ENCODE measurements around the gene TNFAIP8L3. TPM values are rescaled to one million over a fixed set of nuclear protein-coding genes. Genes with fewer than 3 reads are reported as not detected.
"Not testable (repeated sequence)": the region's sequence is repeated elsewhere in the genome, so short reads cannot be mapped to it uniquely, and the experiment has no call there.

The TNFAIP8L3 gene
- total RNA-seq (10 to 100 TPM; 19.1 to 35.8 (median 24.6) TPM), polyA plus RNA-seq (10 to 100 TPM in 1 of 3 donors, 1 to 10 TPM in 2; 6.5 to 19.4 (median 9.3) TPM)
- long read RNA-seq, donor 1, transcript TNFAIP8L3-202 (2 exons, 2,002 nt), result major isoform, 7 of 7 reads
- long read RNA-seq, donor 1, partial matches to known transcripts, result 0 of 7 reads
- long read RNA-seq, donor 1, other reads (novel, unspliced or antisense), result 0 of 7 reads
- long read RNA-seq, donor 2, transcript TNFAIP8L3-202 (2 exons, 2,002 nt), result major isoform, 6 of 6 reads
- long read RNA-seq, donor 2, partial matches to known transcripts, result 0 of 6 reads
- long read RNA-seq, donor 2, other reads (novel, unspliced or antisense), result 0 of 6 reads

DNA sequence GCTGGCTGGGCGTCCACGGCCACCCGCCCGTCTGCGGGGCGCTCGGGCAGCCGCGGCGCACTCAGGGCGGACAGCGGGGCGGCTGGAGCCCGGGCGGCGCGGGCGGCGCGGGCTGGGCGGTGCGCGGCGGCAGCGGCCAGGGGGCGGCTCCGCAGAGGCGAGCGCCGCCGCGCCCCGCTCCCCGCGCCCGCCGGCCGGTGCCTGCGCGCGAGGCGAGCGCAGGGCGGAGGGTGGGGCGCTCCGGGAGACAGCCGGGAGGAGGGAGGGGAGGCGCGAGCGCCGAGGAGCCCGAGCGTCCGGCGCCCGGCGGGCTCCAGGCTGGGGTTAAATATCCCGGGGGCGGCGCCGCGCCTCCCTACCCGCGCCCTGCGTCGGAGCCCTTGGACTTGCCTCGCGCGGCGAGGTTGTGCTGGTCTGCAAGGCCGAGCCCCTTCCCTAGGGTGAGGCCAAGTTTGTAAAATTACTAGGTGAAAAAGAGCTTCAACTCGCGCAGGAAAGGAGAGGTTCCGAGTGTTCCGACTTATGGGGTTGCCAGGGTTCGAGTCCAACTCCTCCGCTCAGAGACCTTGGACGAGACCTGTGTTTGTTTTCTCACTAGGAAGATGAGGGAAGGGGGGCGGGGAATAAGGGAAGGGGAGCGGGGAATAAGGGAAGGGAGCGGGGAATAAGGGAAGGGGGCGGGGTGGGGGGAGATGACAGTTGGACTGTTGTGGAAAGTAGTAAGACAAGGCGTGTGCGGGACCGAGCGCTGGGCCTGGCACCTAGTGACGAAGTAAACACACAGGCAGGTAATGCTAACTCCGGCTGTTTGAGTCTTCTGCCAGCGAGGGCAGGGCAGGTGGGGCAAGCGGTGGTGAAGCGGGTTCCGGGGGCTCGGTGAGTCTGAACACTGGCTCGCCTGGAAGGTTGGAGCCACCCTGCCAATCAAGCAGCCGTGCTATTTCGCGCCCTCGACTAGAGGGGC lies at the start of gene TNFAIP8L3:
Gene TNFAIP8L3 (minus strand): TSS at position 301 of the 964 bp plus-strand sequence. CDS start 311 bp downstream, outside the sequence.
- 2 to 5% (median 2%) methylated on average over 42 to 98 of the region's 98 CpGs for WGBS, 5 donors
- H3K27me3 ChIP-seq (replicated peaks in 1 of 7), result peaks cover 0 to 91% (median 26%) of the 10 kb centered on the region in 7 donors
- intact Hi-C loops (cut with DNase I; ENCODE audit: low total_unique reads), result no loop called here
- H3K27ac ChIP-seq, result peak within 1 kb of the TSS; percentile 28 to 86 (median 82)
- DNase-seq, result peak; percentile 76
- peaks cover 7 to 71% (median 42%) of the 10 kb centered on the region in 6 donors for H3K4me1 ChIP-seq
- H3K9me3 ChIP-seq, result no peaks in the 10 kb centered on the region
- TF ChIP-seq POLR2AphosphoS5 (IDR thresholded peaks at IDR 0.05), result peak; percentile 33 to 75 (median 63)
- TF ChIP-seq, protein P1, sequence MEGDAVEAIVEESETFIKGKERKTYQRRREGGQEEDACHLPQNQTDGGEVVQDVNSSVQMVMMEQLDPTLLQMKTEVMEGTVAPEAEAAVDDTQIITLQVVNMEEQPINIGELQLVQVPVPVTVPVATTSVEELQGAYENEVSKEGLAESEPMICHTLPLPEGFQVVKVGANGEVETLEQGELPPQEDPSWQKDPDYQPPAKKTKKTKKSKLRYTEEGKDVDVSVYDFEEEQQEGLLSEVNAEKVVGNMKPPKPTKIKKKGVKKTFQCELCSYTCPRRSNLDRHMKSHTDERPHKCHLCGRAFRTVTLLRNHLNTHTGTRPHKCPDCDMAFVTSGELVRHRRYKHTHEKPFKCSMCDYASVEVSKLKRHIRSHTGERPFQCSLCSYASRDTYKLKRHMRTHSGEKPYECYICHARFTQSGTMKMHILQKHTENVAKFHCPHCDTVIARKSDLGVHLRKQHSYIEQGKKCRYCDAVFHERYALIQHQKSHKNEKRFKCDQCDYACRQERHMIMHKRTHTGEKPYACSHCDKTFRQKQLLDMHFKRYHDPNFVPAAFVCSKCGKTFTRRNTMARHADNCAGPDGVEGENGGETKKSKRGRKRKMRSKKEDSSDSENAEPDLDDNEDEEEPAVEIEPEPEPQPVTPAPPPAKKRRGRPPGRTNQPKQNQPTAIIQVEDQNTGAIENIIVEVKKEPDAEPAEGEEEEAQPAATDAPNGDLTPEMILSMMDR (IDR thresholded peaks at IDR 0.05 in 8 of 11, conservative IDR thresholded peaks at IDR 0.05 in 3 of 11), result no peak
- H3K4me3 ChIP-seq, result peak within 1 kb of the TSS; percentile 37 to 78 (median 59)
- no peaks in the 10 kb centered on the region for H3K36me3 ChIP-seq

DNA sequence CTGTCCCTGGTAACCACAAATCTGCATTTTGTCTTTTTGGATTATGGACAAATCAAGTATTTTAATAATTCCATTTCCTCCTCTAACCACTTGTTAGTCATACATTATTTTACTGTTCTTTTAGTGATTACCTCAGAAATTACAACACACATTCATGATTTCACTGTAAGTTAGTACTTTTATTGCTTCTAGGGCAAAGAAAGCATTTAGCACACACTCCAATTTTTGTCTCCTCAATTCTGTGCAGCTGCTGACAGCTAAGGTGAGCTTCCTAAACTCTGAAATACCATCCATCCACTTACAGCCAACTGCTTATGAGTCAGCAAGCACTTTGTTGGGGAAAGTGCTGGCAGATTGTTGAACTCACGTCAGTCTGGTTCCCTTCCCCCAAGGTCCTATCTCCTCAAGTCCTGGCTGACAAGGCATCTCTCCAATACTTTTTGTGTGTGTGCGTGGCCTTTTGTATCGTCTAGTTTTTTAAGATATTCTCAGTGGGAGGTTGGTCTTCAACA lies 49.4 kb upstream of the TNFAIP8L3 start:
- H3K27me3 ChIP-seq (replicated peaks in 1 of 7), result peaks cover 0 to 11% (median 0%) of the 10 kb centered on the region in 7 donors
- H3K4me3 ChIP-seq, result no peak overlapping the region
- H3K27ac ChIP-seq, result no peak overlapping the region
- intact Hi-C loops (cut with DNase I; ENCODE audit: low total_unique reads), result no loop called here
- TF ChIP-seq POLR2A (IDR thresholded peaks at IDR 0.05) (no peak), POLR2AphosphoS5 (IDR thresholded peaks at IDR 0.05) (no peak)
- TF ChIP-seq, protein P1 (IDR thresholded peaks at IDR 0.05 in 8 of 11, conservative IDR thresholded peaks at IDR 0.05 in 3 of 11), result no peak
- DNase-seq, result no peak
- H3K36me3 ChIP-seq, result no peaks in the 10 kb centered on the region
- 89 to 94% (median 91%) methylated on average over 3 of the region's 3 CpGs for WGBS, 5 donors
- peaks cover 0 to 14% (median 11%) of the 10 kb centered on the region in 8 donors for H3K9me3 ChIP-seq
- no peaks in the 10 kb centered on the region for H3K4me1 ChIP-seq

DNA sequence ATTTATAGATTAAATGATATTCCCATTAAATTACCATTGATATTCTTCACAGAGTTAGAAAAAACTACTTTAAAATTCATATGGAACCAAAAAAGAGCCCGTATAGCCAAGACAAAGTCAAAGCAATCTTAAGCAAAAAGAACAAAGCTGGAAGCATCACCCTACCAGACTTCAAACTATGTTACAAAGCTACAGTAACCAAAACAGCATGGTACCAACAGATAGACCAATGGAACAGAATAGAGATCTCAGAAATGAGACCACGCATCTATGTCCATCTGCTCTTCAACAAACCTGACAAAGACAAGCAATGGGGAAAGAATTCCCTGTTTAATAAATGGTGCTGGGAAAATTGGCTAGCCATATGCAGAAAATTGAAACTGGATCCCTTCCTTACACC lies 45.6 kb upstream of the TNFAIP8L3 start:
- H3K4me3 ChIP-seq; H3K27me3 ChIP-seq (replicated peaks in 1 of 7); H3K36me3 ChIP-seq; H3K4me1 ChIP-seq; H3K27ac ChIP-seq; DNase-seq; intact Hi-C loops (cut with DNase I; ENCODE audit: low total_unique reads): not testable (repeated sequence)
- peaks cover 0 to 14% (median 11%) of the 10 kb centered on the region in 8 donors for H3K9me3 ChIP-seq
- WGBS, 5 donors, result 67 to 95% (median 92%) methylated on average over 2 of the region's 2 CpGs

DNA sequence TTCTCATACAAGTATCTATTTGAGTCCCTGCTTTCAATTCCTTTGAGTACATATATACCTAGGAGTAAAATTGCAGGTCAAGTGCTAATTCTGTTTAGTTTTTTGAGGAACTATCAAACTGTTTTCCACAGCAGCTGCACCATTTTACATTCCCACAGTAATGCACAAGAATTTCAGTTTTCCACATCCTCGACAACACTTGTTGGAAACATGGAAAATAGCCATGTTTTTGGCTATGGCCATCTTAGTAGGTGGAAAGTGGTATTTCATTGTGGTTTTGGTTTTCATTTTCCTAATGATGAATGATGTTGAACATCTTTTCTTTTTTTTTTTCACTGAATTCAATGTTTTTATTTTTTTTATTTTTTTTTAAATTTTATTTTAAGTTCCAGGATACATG lies 44.4 kb upstream of the TNFAIP8L3 start:
- Histone ChIP-seq H3K9me3 (peaks cover 0 to 14% (median 11%) of the 10 kb centered on the region in 8 donors), H3K4me3 (no peak overlapping the region), H3K4me1 (no peaks in the 10 kb centered on the region), H3K36me3 (no peaks in the 10 kb centered on the region), H3K27me3 (replicated peaks in 1 of 7) (no peaks in the 10 kb centered on the region), H3K27ac (no peak overlapping the region)
- TF ChIP-seq, protein P1 (IDR thresholded peaks at IDR 0.05 in 8 of 11, conservative IDR thresholded peaks at IDR 0.05 in 3 of 11), result no peak
- TF ChIP-seq POLR2A (IDR thresholded peaks at IDR 0.05), result no peak
- TF ChIP-seq POLR2AphosphoS5 (IDR thresholded peaks at IDR 0.05), result no peak
- 79 to 97% (median 93%) methylated on average over 1 of the region's 1 CpG for WGBS, 5 donors
- no peak for DNase-seq
- intact Hi-C loops (cut with DNase I; ENCODE audit: low total_unique reads), result no loop called here
